RWPE2 (cell line): Measurements from ENCODE around the gene SOX8.
A peak's percentile ranks its signal among the peaks of the same experiment; 100 is the strongest.

Source experiments
- ATAC-seq: fragments of 200-7000 bp; cut with Tn5 transposase; 3 replicates; pipeline ENCODE4 v1.9.1; 2021; ENCODE audit warnings: low read depth
- DNase-seq: peaks from one replicate; pipeline ENCODE4 v3.0.0-alpha.2; 2020; ENCODE audit warnings: low spot score
- H3K27ac ChIP-seq: fragments of 450-650 bp; 2 replicates; pipeline ENCODE4 v1.5.1; 2017; ENCODE audit warnings: mild to moderate bottlenecking; ENCODE audit not compliant: poor library complexity, severe bottlenecking
- H3K27me3 ChIP-seq: fragments of 250-450 bp; sonication (Bioruptor Pico); 2 replicates; pipeline ENCODE4 v1.5.1; 2021; ENCODE audit warnings: mild to moderate bottlenecking, moderate library complexity; ENCODE audit not compliant: insufficient read depth, poor library complexity, severe bottlenecking
- H3K36me3 ChIP-seq: fragments of 250-450 bp; sonication (Bioruptor Pico); 2 replicates; pipeline ENCODE4 v1.5.1; 2020; ENCODE audit warnings: low read depth, mild to moderate bottlenecking, moderate library complexity
- H3K4me1 ChIP-seq: fragments of 250-450 bp; sonication (Bioruptor Pico); 2 replicates; pipeline ENCODE4 v1.5.1; 2021; ENCODE audit warnings: mild to moderate bottlenecking, moderate library complexity; ENCODE audit not compliant: insufficient read depth, poor library complexity, severe bottlenecking
- H3K4me3 ChIP-seq: fragments of 250-450 bp; sonication (Bioruptor Pico); 2 replicates; pipeline ENCODE4 v1.5.1; 2021; ENCODE audit warnings: mild to moderate bottlenecking, moderate library complexity; ENCODE audit not compliant: severe bottlenecking
- H3K9me3 ChIP-seq: fragments of 250-450 bp; sonication (Bioruptor Pico); 2 replicates; pipeline ENCODE4 v1.5.1; 2021; ENCODE audit warnings: mild to moderate bottlenecking, moderate library complexity; ENCODE audit not compliant: severe bottlenecking
- CTCF ChIP-seq: fragments of 450-650 bp; IDR thresholded peaks from one replicate; pipeline ENCODE4 v1.5.1; 2017; ENCODE audit warnings: mild to moderate bottlenecking, moderate library complexity; ENCODE audit not compliant: poor library complexity, severe bottlenecking

SOX8 gene

GRCh38 chr16:964356-965035, 17.1 kb upstream of the SOX8 start:
- Histone ChIP-seq H3K9me3 (peaks cover 13% of the 10 kb centered on the region), H3K4me1 (peaks cover 5% of the 10 kb centered on the region), H3K36me3 (no peaks in the 10 kb centered on the region), H3K27ac (no peak overlapping the region), H3K4me3 (peak overlapping the region; percentile 19), H3K27me3 (no peaks in the 10 kb centered on the region)
- TF ChIP-seq CTCF: no peak
- ATAC-seq: peak; percentile 62
- DNase-seq: no peak

GRCh38 chr16:965036-965395, 16.6 kb upstream of the SOX8 start:
- Histone ChIP-seq H3K4me1 (peaks cover 5% of the 10 kb centered on the region), H3K4me3 (no peak overlapping the region), H3K27ac (no peak overlapping the region), H3K9me3 (peaks cover 13% of the 10 kb centered on the region), H3K36me3 (no peaks in the 10 kb centered on the region), H3K27me3 (no peaks in the 10 kb centered on the region)
- ATAC-seq: no peak
- no peak for TF ChIP-seq CTCF
- DNase-seq: no peak

GRCh38 chr16:965487-965886, 16.1 kb upstream of the SOX8 start:
- no peaks in the 10 kb centered on the region for H3K36me3 ChIP-seq
- no peak overlapping the region for H3K27ac ChIP-seq
- ATAC-seq (no peak), DNase-seq (no peak)
- no peaks in the 10 kb centered on the region for H3K27me3 ChIP-seq
- TF ChIP-seq CTCF: no peak
- H3K9me3 ChIP-seq: peaks cover 13% of the 10 kb centered on the region
- no peak overlapping the region for H3K4me3 ChIP-seq
- H3K4me1 ChIP-seq: peaks cover 5% of the 10 kb centered on the region

GRCh38 chr16:966035-966434, 15.5 kb upstream of the SOX8 start:
- H3K4me1 ChIP-seq: peaks cover 5% of the 10 kb centered on the region
- H3K27me3 ChIP-seq: no peaks in the 10 kb centered on the region
- DNase-seq (peak; percentile 61), ATAC-seq (no peak)
- H3K36me3 ChIP-seq: no peaks in the 10 kb centered on the region
- no peak overlapping the region for H3K27ac ChIP-seq
- H3K9me3 ChIP-seq: peaks cover 13% of the 10 kb centered on the region
- H3K4me3 ChIP-seq: no peak overlapping the region
- no peak for TF ChIP-seq CTCF

- no peak overlapping the region for H3K4me3 ChIP-seq
- no peak for TF ChIP-seq CTCF
- DNase-seq (peak; percentile 38), ATAC-seq (no peak)
- H3K27ac ChIP-seq: no peak overlapping the region
- H3K9me3 ChIP-seq: peaks cover 13% of the 10 kb centered on the region
- H3K36me3 ChIP-seq: no peaks in the 10 kb centered on the region
- H3K27me3 ChIP-seq: no peaks in the 10 kb centered on the region
- H3K4me1 ChIP-seq: peaks cover 5% of the 10 kb centered on the region
These were observed 15.1 kb upstream of the SOX8 start for GRCh38 chr16:966505-966904.
